IMR-90 (cell line): ENCODE data around the gene ADCY2. TPM values are rescaled to one million over a fixed set of nuclear protein-coding genes. Genes with fewer than 3 reads are reported as not detected.

ENCODE experiments used
- ATAC-seq: fragments of 200-7000 bp; cut with Tn5 transposase; 2 replicates; pipeline ENCODE4 v1.9.1; 2020; ENCODE audit warnings: low read depth, mild to moderate bottlenecking, moderate library complexity
- BruUV-seq: library from RNA; stranded (reverse); fragments of 400-500 nt; replicated peaks from 2 replicates; lab custom pipeline; 2021; lab: Mats Ljungman, UMichigan
- CTCF ChIA-PET: fragments of 300-600 bp; formaldehyde crosslinking; extraction: SDS; loops from one replicate; lab custom pipeline; 2021; ENCODE audit warnings: antibody characterized with exemption; lab: Yijun Ruan, JAX
- POLR2A ChIA-PET: fragments of 300-600 bp; sonication (Branson Sonifier 250); formaldehyde crosslinking; loops from one replicate; lab custom pipeline; 2022; ENCODE audit warnings: antibody characterized with exemption; ENCODE audit not compliant: unreplicated experiment; lab: Charles Lee
- DNase-seq: peaks from one replicate; pipeline ENCODE4 v3.0.0; 2013
- H2AFZ ChIP-seq: replicated peaks from 2 replicates; pipeline ENCODE3; 2013; ENCODE audit warnings: low read length, mild to moderate bottlenecking; ENCODE audit not compliant: poor library complexity
- H2AK5ac ChIP-seq: 2 replicates; pipeline ENCODE4 v1.6.1; 2013; ENCODE audit warnings: low read depth, low read length, inconsistent platforms
- H2AK9ac ChIP-seq: replicated peaks from 2 replicates; pipeline ENCODE3; 2013; ENCODE audit warnings: mild to moderate bottlenecking, low read depth, low read length, moderate library complexity; ENCODE audit not compliant: poor library complexity
- H2BK120ac ChIP-seq: 2 replicates; pipeline ENCODE4 v1.6.1; 2013; ENCODE audit warnings: low read depth, low read length, inconsistent platforms
- H2BK15ac ChIP-seq: 3 replicates; pipeline ENCODE4 v1.6.1; 2013; ENCODE audit warnings: low read depth, low read length, inconsistent platforms
- H2BK20ac ChIP-seq: 2 replicates; pipeline ENCODE4 v1.6.1; 2013; ENCODE audit warnings: low read depth, mild to moderate bottlenecking, inconsistent platforms, low read length, moderate library complexity
- H2BK5ac ChIP-seq: 2 replicates; pipeline ENCODE4 v1.6.1; 2013; ENCODE audit warnings: mild to moderate bottlenecking, low read depth, low read length, inconsistent platforms; ENCODE audit not compliant: poor library complexity, severe bottlenecking
- H3K14ac ChIP-seq: replicated peaks from 2 replicates; pipeline ENCODE4 v1.6.1; 2013; ENCODE audit warnings: low read depth, low read length, inconsistent platforms
- H3K18ac ChIP-seq: 2 replicates; pipeline ENCODE4 v1.6.1; 2013; ENCODE audit warnings: low read depth, low read length, control low read depth
- H3K23ac ChIP-seq: 2 replicates; pipeline ENCODE4 v1.6.1; 2013; ENCODE audit warnings: low read depth, low read length, inconsistent platforms
- H3K27ac ChIP-seq: 2 replicates; pipeline ENCODE4 v1.5.1; 2013; ENCODE audit warnings: mild to moderate bottlenecking, control low read depth, low read length; ENCODE audit not compliant: insufficient read depth
- H3K27me3 ChIP-seq: 2 replicates; pipeline ENCODE4 v1.6.1; 2013; ENCODE audit warnings: low read length; ENCODE audit not compliant: control insufficient read depth, insufficient read depth
- H3K36me3 ChIP-seq: 2 replicates; pipeline ENCODE4 v1.6.1; 2013; ENCODE audit warnings: low read length, mixed read lengths; ENCODE audit not compliant: control insufficient read depth, insufficient read depth
- H3K4ac ChIP-seq: 2 replicates; pipeline ENCODE4 v1.6.1; 2013; ENCODE audit warnings: low read depth, low read length, inconsistent platforms
- H3K4me1 ChIP-seq: 2 replicates; pipeline ENCODE4 v1.6.1; 2013; ENCODE audit warnings: low read length, mixed read lengths; ENCODE audit not compliant: control insufficient read depth, insufficient read depth
- H3K4me2 ChIP-seq: 2 replicates; pipeline ENCODE4 v1.6.1; 2013; ENCODE audit warnings: low read depth, mild to moderate bottlenecking, control low read depth, low read length, moderate library complexity
- H3K4me3 ChIP-seq: 2 replicates; pipeline ENCODE4 v1.5.1; 2013; ENCODE audit warnings: low read depth, mild to moderate bottlenecking, control low read depth, low read length, moderate library complexity; ENCODE audit not compliant: insufficient read depth
- H3K56ac ChIP-seq: 2 replicates; pipeline ENCODE4 v1.6.1; 2013; ENCODE audit warnings: low read length, inconsistent platforms; ENCODE audit not compliant: insufficient read depth; ENCODE audit errors: extremely low read depth
- H3K79me1 ChIP-seq, 2 experiments: 2 replicates each; pipeline ENCODE4 v1.6.1; 2013; ENCODE audit warnings: low read length in 2 of 2, inconsistent platforms in 1 of 2, low read depth in 1 of 2
- H3K9ac ChIP-seq: 2 replicates; pipeline ENCODE4 v1.6.1; 2013; ENCODE audit warnings: low read depth, low read length, control low read depth
- H3K9me1 ChIP-seq: 2 replicates; pipeline ENCODE4 v1.6.1; 2013; ENCODE audit warnings: low read length, inconsistent platforms; ENCODE audit not compliant: insufficient read depth
- H3K9me3 ChIP-seq: 2 replicates; pipeline ENCODE4 v1.6.1; 2013; ENCODE audit warnings: low read length; ENCODE audit not compliant: control insufficient read depth, insufficient read depth
- H4K20me1 ChIP-seq: 2 replicates; pipeline ENCODE4 v1.6.1; 2013; ENCODE audit warnings: low read length, inconsistent platforms; ENCODE audit not compliant: insufficient read depth
- H4K5ac ChIP-seq: 2 replicates; pipeline ENCODE4 v1.6.1; 2013; ENCODE audit warnings: mild to moderate bottlenecking, low read depth, low read length, control low read depth
- H4K8ac ChIP-seq, 2 experiments: 2 replicates each; pipeline ENCODE4 v1.6.1; 2013; ENCODE audit warnings: low read depth in 2 of 2, low read length in 2 of 2, control low read depth in 1 of 2, inconsistent platforms in 1 of 2
- H4K91ac ChIP-seq: 2 replicates; pipeline ENCODE4 v1.6.1; 2013; ENCODE audit warnings: low read depth, low read length, inconsistent platforms; ENCODE audit not compliant: insufficient read depth
- FOS ChIP-seq: fragments of 150-350 bp; IDR thresholded peaks from 2 replicates; pipeline ENCODE4 v1.6.1; 2016; ENCODE audit warnings: low read depth, low read length
- MAFK ChIP-seq: IDR thresholded peaks from 2 replicates; pipeline ENCODE4 v1.6.1; 2012; ENCODE audit warnings: low read depth, low read length, improper control_type of control experiment
- NFE2L2 ChIP-seq: fragments of 150-350 bp; IDR thresholded peaks from 2 replicates; pipeline ENCODE4 v1.6.1; 2016; ENCODE audit warnings: low read depth, mild to moderate bottlenecking, low read length
- RAD21 ChIP-seq: IDR thresholded peaks from 2 replicates; pipeline ENCODE4 v1.6.1; 2012; ENCODE audit warnings: low read length, improper control_type of control experiment
- RFX5 ChIP-seq: IDR thresholded peaks from 2 replicates; pipeline ENCODE4 v1.8.0; 2012; ENCODE audit warnings: low read depth, mild to moderate bottlenecking, low read length, moderate library complexity
- SMC3 ChIP-seq: fragments of 150-350 bp; IDR thresholded peaks from 2 replicates; pipeline ENCODE4 v1.6.1; 2016; ENCODE audit warnings: low read depth, mild to moderate bottlenecking, antibody characterized with exemption, low read length, moderate library complexity
- WGBS, 2 experiments: methylation state at CpG; one replicate each; pipeline versions ENCODE4 v1.1.5 to v1.1.7; 2013; ENCODE audit warnings: missing lambda C conversion rate in 2 of 2; ENCODE audit not compliant: insufficient read length in 1 of 2; ENCODE audit errors: extremely low coverage in 2 of 2; 5-methylcytosine and 5-hydroxymethylcytosine counted together
- dilution Hi-C: fragments of 300-500 bp; cut with HindIII; formaldehyde crosslinking; loops from one replicate; pipeline ENCODE4 v1.14.3; 2018; ENCODE audit warnings: low sequenced_read_pairs; ENCODE audit not compliant: unreplicated experiment
- in situ Hi-C: fragments of 300-500 bp; cut with MboI; formaldehyde crosslinking; loops from 3 replicates; pipeline ENCODE4 v1.14.3; 2019; ENCODE audit warnings: low sequenced_read_pairs, inconsistent platforms, mixed read lengths
- intact Hi-C: fragments of 100-400 bp; cut with micrococcal nuclease; formaldehyde crosslinking; loops from 2 replicates; pipeline ENCODE4 v1.10.0; 2022
- polyA plus RNA-seq, 3 experiments: library from polyadenylated mRNA; depleted of rRNA; stranded (reverse); fragments of >200 nt; gene quantifications; 2 replicates each; pipeline ENCODE4 v1.2.3, GENCODE V29; 2012; ENCODE audit warnings: low replicate concordance in 1 of 3
- total RNA-seq: library from RNA; depleted of rRNA; stranded (reverse); fragments of >200 nt; gene quantifications from 2 replicates; pipeline ENCODE4 v1.2.3, GENCODE V29; 2012
- TF ChIP-seq, protein P1 (sequence below): fragments of 150-350 bp; IDR thresholded peaks from 2 replicates; pipeline ENCODE4 v1.6.1; 2016; ENCODE audit warnings: low read depth, mild to moderate bottlenecking, low read length, moderate library complexity, borderline replicate concordance

The ADCY2 gene
- total and polyA plus RNA-seq, 2 of the 4 experiments (the other 2 are of a cell fraction): not detected

- no TSS peak for BruUV-seq
- Histone ChIP-seq H4K8ac (no peak overlapping the region), H3K23ac (no peak overlapping the region), H3K79me1 (no peaks in the 10 kb centered on the region), H3K14ac (no peak overlapping the region), H3K9me3 (peaks cover 38% of the 10 kb centered on the region), H2BK5ac (no peak overlapping the region), H4K91ac (no peak overlapping the region), H2BK20ac (no peak overlapping the region), H2BK120ac (no peak overlapping the region), H4K5ac (no peak overlapping the region), H2BK15ac (no peak overlapping the region), H2AK5ac (no peak overlapping the region), H3K36me3 (no peaks in the 10 kb centered on the region), H3K4me3 (no peak overlapping the region), H3K9me1 (no peaks in the 10 kb centered on the region), H3K4ac (no peak overlapping the region), H4K20me1 (no peaks in the 10 kb centered on the region), H3K27ac (no peak overlapping the region), H3K4me2 (no peak overlapping the region), H2AFZ (no peak overlapping the region), H3K18ac (no peak overlapping the region), H3K56ac (no peak overlapping the region), H3K4me1 (no peaks in the 10 kb centered on the region), H3K27me3 (no peaks in the 10 kb centered on the region), H2AK9ac (no peak overlapping the region), H3K9ac (no peak overlapping the region)
- TF ChIP-seq NFE2L2 (no peak), FOS (no peak), MAFK (no peak), SMC3 (no peak), RAD21 (no peak), RFX5 (no peak)
- TF ChIP-seq, protein P1, sequence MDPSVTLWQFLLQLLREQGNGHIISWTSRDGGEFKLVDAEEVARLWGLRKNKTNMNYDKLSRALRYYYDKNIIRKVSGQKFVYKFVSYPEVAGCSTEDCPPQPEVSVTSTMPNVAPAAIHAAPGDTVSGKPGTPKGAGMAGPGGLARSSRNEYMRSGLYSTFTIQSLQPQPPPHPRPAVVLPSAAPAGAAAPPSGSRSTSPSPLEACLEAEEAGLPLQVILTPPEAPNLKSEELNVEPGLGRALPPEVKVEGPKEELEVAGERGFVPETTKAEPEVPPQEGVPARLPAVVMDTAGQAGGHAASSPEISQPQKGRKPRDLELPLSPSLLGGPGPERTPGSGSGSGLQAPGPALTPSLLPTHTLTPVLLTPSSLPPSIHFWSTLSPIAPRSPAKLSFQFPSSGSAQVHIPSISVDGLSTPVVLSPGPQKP: no peak
- intact Hi-C loops (no loop called here), dilution Hi-C loops (no loop called here), in situ Hi-C loops (no loop called here)
- CTCF ChIA-PET: no interaction called here
- ATAC-seq: no peak
- POLR2A ChIA-PET: no interaction called here
- no peak for DNase-seq
- 67% methylated on average over 1 of the region's 6 CpGs; no CpG with 5 or more reads in 1 of the 2 experiments for WGBS, 2 experiments
Measured at GRCh38 chr5:7597059-7597642, 201.2 kb downstream of the ADCY2 start.
